GM13976 (cell line): Measurements from ENCODE around the gene TLR9.

ENCODE experiments used
- DNase-seq: peaks from one replicate; pipeline ENCODE4 v3.0.0; 2012; ENCODE audit warnings: low spot score
- CTCF ChIP-seq: IDR thresholded peaks from 2 replicates; pipeline ENCODE4 v1.5.1; 2012; ENCODE audit warnings: borderline replicate concordance, mild to moderate bottlenecking; ENCODE audit not compliant: insufficient read depth; ENCODE audit errors: extremely low read depth, missing control alignments, control extremely low read depth
- in situ Hi-C: fragments of 300-500 bp; cut with MboI; formaldehyde crosslinking; loops from one replicate; pipeline ENCODE4 v1.12.0; 2022; ENCODE audit warnings: low sequenced_read_pairs, mixed read lengths, inconsistent platforms; ENCODE audit not compliant: unreplicated experiment

TLR9 gene

GRCh38 chr3:52228266-52228665 is 2.8 kb upstream of the TLR9 start:
- in situ Hi-C loops = no loop called here
- TF ChIP-seq CTCF = no peak
- no peak for DNase-seq

GRCh38 chr3:52227766-52228165 is 2.3 kb upstream of the TLR9 start:
- in situ Hi-C loops = no loop called here
- no peak for TF ChIP-seq CTCF
- no peak for DNase-seq

- in situ Hi-C loops = no loop called here
- no peak for DNase-seq
- no peak for TF ChIP-seq CTCF
These were observed 1.7 kb upstream of the TLR9 start for GRCh38 chr3:52227117-52227516.

GRCh38 chr3:52226229-52226817 is 878 bp upstream of the TLR9 start:
- in situ Hi-C loops = no loop called here
- no peak for DNase-seq
- no peak for TF ChIP-seq CTCF

GRCh38 chr3:52223449-52224408 is 1.7 kb downstream of the TLR9 start:
- in situ Hi-C loops = no loop called here
- DNase-seq = no peak
- no peak for TF ChIP-seq CTCF

- no peak for DNase-seq
- in situ Hi-C loops = no loop called here
- TF ChIP-seq CTCF = no peak
These were observed 2.9 kb downstream of the TLR9 start for GRCh38 chr3:52222319-52223221.
